Measurements from ENCODE around the gene TMA7.

TMA7 gene

DNA sequence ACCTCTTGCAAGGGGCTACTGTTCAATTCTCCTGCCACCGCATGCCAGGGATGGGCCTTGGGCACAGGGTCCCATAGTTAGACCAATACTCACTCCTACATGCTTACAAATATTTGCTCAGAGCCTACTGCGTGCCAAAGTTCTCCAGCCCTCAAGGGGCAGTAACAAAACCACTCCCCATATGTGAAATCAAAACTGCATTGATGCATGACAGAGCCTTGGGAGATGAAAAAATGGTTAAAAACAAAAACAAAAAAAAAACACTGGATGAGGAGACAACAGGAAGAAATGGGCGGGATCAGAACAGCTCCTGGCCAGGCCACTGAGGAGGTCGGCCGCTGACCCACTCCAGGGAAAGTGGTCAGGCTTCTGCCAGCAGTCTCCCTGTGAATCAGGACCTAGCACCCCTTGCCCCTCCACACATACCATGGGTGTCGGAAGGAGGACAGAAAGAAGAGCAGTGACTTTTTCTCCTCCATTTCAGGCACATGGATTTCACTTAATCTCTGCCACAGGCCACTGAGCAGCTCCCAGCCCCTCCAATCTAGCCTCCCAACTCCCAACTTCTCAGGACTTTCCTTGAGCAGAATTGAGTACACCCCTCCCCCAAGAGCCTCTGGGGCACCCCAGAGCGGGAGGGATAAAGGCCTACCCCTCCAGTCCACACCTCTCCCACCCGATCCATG lies 13.0 kb upstream of the TMA7 start:
- no peak overlapping the region for H3K4me3 ChIP-seq (replicated peaks; ENCODE audit: insufficient read depth, low read length)
- TF ChIP-seq GABPA (IDR thresholded peaks at IDR 0.05; ENCODE audit: low read depth) = no peak
- TF ChIP-seq SPI1 (IDR thresholded peaks at IDR 0.05; ENCODE audit: borderline replicate concordance, low read depth) = no peak
- no peak for TF ChIP-seq POLR2AphosphoS5 (IDR thresholded peaks at IDR 0.05; ENCODE audit: low read depth)
- TF ChIP-seq, protein P1, sequence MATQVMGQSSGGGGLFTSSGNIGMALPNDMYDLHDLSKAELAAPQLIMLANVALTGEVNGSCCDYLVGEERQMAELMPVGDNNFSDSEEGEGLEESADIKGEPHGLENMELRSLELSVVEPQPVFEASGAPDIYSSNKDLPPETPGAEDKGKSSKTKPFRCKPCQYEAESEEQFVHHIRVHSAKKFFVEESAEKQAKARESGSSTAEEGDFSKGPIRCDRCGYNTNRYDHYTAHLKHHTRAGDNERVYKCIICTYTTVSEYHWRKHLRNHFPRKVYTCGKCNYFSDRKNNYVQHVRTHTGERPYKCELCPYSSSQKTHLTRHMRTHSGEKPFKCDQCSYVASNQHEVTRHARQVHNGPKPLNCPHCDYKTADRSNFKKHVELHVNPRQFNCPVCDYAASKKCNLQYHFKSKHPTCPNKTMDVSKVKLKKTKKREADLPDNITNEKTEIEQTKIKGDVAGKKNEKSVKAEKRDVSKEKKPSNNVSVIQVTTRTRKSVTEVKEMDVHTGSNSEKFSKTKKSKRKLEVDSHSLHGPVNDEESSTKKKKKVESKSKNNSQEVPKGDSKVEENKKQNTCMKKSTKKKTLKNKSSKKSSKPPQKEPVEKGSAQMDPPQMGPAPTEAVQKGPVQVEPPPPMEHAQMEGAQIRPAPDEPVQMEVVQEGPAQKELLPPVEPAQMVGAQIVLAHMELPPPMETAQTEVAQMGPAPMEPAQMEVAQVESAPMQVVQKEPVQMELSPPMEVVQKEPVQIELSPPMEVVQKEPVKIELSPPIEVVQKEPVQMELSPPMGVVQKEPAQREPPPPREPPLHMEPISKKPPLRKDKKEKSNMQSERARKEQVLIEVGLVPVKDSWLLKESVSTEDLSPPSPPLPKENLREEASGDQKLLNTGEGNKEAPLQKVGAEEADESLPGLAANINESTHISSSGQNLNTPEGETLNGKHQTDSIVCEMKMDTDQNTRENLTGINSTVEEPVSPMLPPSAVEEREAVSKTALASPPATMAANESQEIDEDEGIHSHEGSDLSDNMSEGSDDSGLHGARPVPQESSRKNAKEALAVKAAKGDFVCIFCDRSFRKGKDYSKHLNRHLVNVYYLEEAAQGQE (IDR thresholded peaks at IDR 0.05; ENCODE audit: insufficient replicate concordance, low read depth) = no peak
- TF ChIP-seq, protein P2, sequence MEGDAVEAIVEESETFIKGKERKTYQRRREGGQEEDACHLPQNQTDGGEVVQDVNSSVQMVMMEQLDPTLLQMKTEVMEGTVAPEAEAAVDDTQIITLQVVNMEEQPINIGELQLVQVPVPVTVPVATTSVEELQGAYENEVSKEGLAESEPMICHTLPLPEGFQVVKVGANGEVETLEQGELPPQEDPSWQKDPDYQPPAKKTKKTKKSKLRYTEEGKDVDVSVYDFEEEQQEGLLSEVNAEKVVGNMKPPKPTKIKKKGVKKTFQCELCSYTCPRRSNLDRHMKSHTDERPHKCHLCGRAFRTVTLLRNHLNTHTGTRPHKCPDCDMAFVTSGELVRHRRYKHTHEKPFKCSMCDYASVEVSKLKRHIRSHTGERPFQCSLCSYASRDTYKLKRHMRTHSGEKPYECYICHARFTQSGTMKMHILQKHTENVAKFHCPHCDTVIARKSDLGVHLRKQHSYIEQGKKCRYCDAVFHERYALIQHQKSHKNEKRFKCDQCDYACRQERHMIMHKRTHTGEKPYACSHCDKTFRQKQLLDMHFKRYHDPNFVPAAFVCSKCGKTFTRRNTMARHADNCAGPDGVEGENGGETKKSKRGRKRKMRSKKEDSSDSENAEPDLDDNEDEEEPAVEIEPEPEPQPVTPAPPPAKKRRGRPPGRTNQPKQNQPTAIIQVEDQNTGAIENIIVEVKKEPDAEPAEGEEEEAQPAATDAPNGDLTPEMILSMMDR (IDR thresholded peaks at IDR 0.05; ENCODE audit: insufficient read depth, low read length) = no peak
- H3K27me3 ChIP-seq (ENCODE audit: insufficient read depth, poor library complexity, severe bottlenecking) = peaks cover 2% of the 10 kb centered on the region
- DNase-seq (ENCODE audit: low read depth in 1 of 2, low spot score in 1 of 2) = no peak
- H3K27ac ChIP-seq (replicated peaks) = no peak overlapping the region

DNA sequence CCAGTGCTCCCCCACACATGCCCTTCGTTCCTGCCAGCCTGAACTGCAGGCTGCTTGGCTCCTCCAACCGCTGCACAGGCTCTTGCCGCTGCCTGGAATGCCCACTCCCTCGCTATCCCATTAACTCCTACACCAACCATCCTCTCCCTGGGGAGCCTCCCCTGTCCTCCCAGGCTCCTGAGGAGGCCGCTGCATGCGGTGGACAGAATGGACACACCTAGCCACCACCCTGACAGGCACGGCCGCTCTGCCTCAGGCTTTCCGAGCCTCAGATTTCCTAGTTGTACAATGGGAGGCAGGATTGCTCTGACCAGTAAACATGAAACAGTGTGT lies 12.5 kb upstream of the TMA7 start:
- no peak overlapping the region for H3K4me3 ChIP-seq (replicated peaks; ENCODE audit: insufficient read depth, low read length)
- no peak overlapping the region for H3K27ac ChIP-seq (replicated peaks)
- H3K27me3 ChIP-seq (ENCODE audit: insufficient read depth, poor library complexity, severe bottlenecking) = peaks cover 2% of the 10 kb centered on the region
- TF ChIP-seq GABPA (IDR thresholded peaks at IDR 0.05; ENCODE audit: low read depth) = no peak
- no peak for TF ChIP-seq SPI1 (IDR thresholded peaks at IDR 0.05; ENCODE audit: borderline replicate concordance, low read depth)
- TF ChIP-seq, protein P1 (IDR thresholded peaks at IDR 0.05; ENCODE audit: insufficient replicate concordance, low read depth) = no peak
- TF ChIP-seq POLR2AphosphoS5 (IDR thresholded peaks at IDR 0.05; ENCODE audit: low read depth) = no peak
- TF ChIP-seq, protein P2 (IDR thresholded peaks at IDR 0.05; ENCODE audit: insufficient read depth, low read length) = no peak
- DNase-seq (ENCODE audit: low read depth in 1 of 2, low spot score in 1 of 2) = no peak

DNA sequence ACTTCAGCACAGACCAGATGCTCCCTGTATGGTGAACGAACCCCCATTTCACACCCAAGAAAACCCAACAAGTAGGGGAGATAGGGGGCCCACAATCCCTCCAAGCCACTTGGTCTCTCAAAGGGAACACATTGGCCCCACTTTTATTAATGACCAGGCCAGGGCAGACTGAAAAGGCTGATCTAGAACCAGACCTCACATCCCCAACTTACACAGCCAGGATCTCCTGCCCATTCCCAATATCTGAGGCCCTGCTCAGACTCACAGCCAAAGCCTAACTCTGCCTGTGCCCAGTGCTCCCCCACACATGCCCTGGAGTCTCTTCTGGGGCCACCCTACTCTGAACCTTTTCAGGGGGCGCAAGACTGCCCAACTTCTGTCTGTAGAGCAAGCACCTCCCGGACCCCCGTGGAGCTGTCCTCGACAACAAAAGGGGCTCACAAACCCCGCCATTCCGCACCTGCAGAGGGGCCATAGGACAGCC lies 11.9 kb upstream of the TMA7 start:
- no peak for TF ChIP-seq SPI1 (IDR thresholded peaks at IDR 0.05; ENCODE audit: borderline replicate concordance, low read depth)
- no peak for TF ChIP-seq GABPA (IDR thresholded peaks at IDR 0.05; ENCODE audit: low read depth)
- TF ChIP-seq, protein P1 (IDR thresholded peaks at IDR 0.05; ENCODE audit: insufficient replicate concordance, low read depth) = no peak
- TF ChIP-seq, protein P2 (IDR thresholded peaks at IDR 0.05; ENCODE audit: insufficient read depth, low read length) = no peak
- no peak for TF ChIP-seq POLR2AphosphoS5 (IDR thresholded peaks at IDR 0.05; ENCODE audit: low read depth)
- no peak for DNase-seq (ENCODE audit: low read depth in 1 of 2, low spot score in 1 of 2)
- Histone ChIP-seq H3K27me3 (ENCODE audit: insufficient read depth, poor library complexity, severe bottlenecking) (peaks cover 2% of the 10 kb centered on the region), H3K4me3 (replicated peaks; ENCODE audit: insufficient read depth, low read length) (no peak overlapping the region), H3K27ac (replicated peaks) (no peak overlapping the region)

Measured in HL-60 (cell line).